Panc1 (cell line): Measurements from ENCODE around the gene GLRA3.

Source experiments
- POLR2AphosphoS5 ChIP-seq: IDR thresholded peaks from 2 replicates; pipeline ENCODE4 v1.6.1; 2012; ENCODE audit warnings: mild to moderate bottlenecking, low read depth, low read length, moderate library complexity
- SIN3A ChIP-seq: IDR thresholded peaks from 2 replicates; pipeline ENCODE4 v1.6.1; 2012; ENCODE audit warnings: low read depth, mild to moderate bottlenecking, low read length, moderate library complexity, borderline replicate concordance; ENCODE audit not compliant: insufficient read depth
- TF ChIP-seq, protein P1 (sequence below): fragments of 450-650 bp; IDR thresholded peaks from 2 replicates; pipeline ENCODE4 v1.5.1; 2017; ENCODE audit warnings: mild to moderate bottlenecking
- TF ChIP-seq, protein P2 (sequence below), 2 experiments: IDR thresholded peaks; 2 replicates each; pipeline ENCODE4 v1.6.1; 2011 to 2012; ENCODE audit warnings: low read depth in 2 of 2, control low read depth in 1 of 2, low read length in 1 of 2, mild to moderate bottlenecking in 1 of 2, moderate library complexity in 1 of 2; ENCODE audit not compliant: insufficient read depth in 1 of 2

DNA sequence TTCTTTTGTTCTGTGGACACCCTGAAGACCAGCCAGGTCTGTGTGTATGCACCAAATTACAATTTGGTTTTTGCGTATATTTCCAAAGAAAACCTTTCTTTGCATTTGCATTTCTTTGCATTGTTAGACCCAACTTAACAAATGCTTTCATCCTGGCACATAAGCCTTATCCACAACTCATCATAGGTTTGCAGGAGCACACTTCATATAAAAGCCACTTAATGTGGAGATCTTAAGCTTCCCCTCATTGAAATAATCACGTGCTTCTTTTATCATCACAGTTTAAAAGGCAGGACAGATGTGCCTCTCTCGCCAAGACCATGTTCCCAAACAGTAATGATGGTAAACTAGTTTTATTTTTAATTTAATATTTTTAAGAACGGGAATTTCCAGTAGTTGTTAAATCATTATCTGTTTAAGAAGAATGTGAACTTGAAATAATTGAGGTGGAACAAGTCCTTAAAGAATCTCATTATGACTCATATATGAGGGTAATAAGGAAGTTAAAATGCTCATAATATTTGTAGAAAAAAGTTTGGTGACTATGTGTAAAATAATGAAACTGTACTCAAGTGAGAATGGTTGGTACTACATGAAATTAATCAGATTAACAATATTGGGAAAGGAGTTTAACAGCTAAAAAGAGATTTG lies 65.5 kb downstream of the GLRA3 start:
- no peak for TF ChIP-seq SIN3A
- TF ChIP-seq, protein P1, sequence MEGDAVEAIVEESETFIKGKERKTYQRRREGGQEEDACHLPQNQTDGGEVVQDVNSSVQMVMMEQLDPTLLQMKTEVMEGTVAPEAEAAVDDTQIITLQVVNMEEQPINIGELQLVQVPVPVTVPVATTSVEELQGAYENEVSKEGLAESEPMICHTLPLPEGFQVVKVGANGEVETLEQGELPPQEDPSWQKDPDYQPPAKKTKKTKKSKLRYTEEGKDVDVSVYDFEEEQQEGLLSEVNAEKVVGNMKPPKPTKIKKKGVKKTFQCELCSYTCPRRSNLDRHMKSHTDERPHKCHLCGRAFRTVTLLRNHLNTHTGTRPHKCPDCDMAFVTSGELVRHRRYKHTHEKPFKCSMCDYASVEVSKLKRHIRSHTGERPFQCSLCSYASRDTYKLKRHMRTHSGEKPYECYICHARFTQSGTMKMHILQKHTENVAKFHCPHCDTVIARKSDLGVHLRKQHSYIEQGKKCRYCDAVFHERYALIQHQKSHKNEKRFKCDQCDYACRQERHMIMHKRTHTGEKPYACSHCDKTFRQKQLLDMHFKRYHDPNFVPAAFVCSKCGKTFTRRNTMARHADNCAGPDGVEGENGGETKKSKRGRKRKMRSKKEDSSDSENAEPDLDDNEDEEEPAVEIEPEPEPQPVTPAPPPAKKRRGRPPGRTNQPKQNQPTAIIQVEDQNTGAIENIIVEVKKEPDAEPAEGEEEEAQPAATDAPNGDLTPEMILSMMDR, result no peak
- TF ChIP-seq, protein P2, sequence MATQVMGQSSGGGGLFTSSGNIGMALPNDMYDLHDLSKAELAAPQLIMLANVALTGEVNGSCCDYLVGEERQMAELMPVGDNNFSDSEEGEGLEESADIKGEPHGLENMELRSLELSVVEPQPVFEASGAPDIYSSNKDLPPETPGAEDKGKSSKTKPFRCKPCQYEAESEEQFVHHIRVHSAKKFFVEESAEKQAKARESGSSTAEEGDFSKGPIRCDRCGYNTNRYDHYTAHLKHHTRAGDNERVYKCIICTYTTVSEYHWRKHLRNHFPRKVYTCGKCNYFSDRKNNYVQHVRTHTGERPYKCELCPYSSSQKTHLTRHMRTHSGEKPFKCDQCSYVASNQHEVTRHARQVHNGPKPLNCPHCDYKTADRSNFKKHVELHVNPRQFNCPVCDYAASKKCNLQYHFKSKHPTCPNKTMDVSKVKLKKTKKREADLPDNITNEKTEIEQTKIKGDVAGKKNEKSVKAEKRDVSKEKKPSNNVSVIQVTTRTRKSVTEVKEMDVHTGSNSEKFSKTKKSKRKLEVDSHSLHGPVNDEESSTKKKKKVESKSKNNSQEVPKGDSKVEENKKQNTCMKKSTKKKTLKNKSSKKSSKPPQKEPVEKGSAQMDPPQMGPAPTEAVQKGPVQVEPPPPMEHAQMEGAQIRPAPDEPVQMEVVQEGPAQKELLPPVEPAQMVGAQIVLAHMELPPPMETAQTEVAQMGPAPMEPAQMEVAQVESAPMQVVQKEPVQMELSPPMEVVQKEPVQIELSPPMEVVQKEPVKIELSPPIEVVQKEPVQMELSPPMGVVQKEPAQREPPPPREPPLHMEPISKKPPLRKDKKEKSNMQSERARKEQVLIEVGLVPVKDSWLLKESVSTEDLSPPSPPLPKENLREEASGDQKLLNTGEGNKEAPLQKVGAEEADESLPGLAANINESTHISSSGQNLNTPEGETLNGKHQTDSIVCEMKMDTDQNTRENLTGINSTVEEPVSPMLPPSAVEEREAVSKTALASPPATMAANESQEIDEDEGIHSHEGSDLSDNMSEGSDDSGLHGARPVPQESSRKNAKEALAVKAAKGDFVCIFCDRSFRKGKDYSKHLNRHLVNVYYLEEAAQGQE (IDR thresholded peaks at IDR 0.05; ENCODE audit: insufficient read depth in 1 of 2, low read depth in 2 of 2, low read length in 1 of 2), result no peak
- TF ChIP-seq POLR2AphosphoS5, result no peak
